Neural progenitor cell (in vitro differentiated cells): ENCODE data around the gene MFRP.

Source experiments
- EZH2 ChIP-seq: fragments of 200-600 bp; sonication (generic); IDR thresholded peaks from 2 replicates; pipeline ENCODE4 v1.6.1; 2017; ENCODE audit warnings: antibody characterized with exemption, mild to moderate bottlenecking, moderate library complexity
- EZH2phosphoT487 ChIP-seq: fragments of 200-600 bp; sonication (generic); IDR thresholded peaks from 2 replicates; pipeline ENCODE4 v1.6.1; 2017; ENCODE audit warnings: antibody characterized with exemption
- TF ChIP-seq, protein P1 (sequence below): fragments of 200-600 bp; sonication (generic); IDR thresholded peaks from 2 replicates; pipeline ENCODE4 v1.5.1; 2017; ENCODE audit warnings: antibody characterized with exemption, mild to moderate bottlenecking

DNA sequence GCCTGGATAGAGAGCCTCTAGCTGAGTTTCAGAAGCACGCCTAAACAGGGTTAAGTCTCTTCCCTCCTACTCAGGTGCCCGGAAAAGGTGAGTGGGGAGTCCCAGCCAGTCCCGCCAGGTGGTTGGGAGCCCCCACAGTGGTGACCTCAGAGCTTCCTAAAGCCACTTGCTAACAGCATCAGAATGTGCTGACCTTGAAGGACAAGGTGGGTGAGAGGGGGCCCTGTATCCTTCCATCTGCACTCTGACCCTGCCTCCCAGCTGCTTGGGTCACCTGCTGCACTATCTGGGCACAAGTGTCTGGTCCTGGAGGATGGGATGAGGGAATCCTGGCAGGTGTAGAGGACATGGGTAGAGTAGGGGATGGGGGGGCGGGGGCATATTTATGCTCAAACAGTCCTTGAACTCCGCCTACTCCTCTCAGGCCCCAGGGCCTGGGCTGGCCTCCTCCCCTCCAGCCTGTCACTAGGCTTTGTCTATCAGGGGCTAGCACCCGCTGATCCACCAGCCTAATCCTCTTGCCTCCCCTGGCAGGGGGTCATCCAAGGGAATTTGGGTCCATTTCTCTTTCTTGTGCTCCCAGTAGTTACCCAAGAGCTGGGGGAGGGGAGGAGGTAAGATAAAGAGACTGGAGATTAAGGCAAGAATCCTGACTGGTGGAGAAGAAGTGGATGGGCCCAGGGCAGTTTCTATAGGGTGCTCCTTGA, 31.6 kb upstream of the MFRP start:
- TF ChIP-seq, protein P1, sequence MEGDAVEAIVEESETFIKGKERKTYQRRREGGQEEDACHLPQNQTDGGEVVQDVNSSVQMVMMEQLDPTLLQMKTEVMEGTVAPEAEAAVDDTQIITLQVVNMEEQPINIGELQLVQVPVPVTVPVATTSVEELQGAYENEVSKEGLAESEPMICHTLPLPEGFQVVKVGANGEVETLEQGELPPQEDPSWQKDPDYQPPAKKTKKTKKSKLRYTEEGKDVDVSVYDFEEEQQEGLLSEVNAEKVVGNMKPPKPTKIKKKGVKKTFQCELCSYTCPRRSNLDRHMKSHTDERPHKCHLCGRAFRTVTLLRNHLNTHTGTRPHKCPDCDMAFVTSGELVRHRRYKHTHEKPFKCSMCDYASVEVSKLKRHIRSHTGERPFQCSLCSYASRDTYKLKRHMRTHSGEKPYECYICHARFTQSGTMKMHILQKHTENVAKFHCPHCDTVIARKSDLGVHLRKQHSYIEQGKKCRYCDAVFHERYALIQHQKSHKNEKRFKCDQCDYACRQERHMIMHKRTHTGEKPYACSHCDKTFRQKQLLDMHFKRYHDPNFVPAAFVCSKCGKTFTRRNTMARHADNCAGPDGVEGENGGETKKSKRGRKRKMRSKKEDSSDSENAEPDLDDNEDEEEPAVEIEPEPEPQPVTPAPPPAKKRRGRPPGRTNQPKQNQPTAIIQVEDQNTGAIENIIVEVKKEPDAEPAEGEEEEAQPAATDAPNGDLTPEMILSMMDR: no peak
- TF ChIP-seq EZH2phosphoT487 (no peak), EZH2 (no peak)
